ENCODE results near the gene TMPRSS6. TPM values are rescaled to one million over a fixed set of nuclear protein-coding genes. Genes with fewer than 3 reads are reported as not detected.

Gene TMPRSS6
- total and polyA plus RNA-seq, 2 donors (not counting 1 experiment from before 2014, with no cell fraction given) = 0.03 TPM; not detected in 1

- ChIA-PET CTCF (no interaction called here), POLR2A (no interaction called here)
- H4K20me1 ChIP-seq (ENCODE audit: control insufficient read depth, insufficient read depth, low read length, poor library complexity, severe bottlenecking) = no peaks in the 10 kb centered on the region
- H3K9me3 ChIP-seq (ENCODE audit: control extremely low read depth in 1 of 3, control insufficient read depth in 2 of 3, insufficient read depth in 1 of 3, low read length in 2 of 3) = no peaks in the 10 kb centered on the region
- no peak overlapping the region for H3K4me2 ChIP-seq (replicated peaks; ENCODE audit: low read depth, low read length, poor library complexity, severe bottlenecking)
- no peak for TF ChIP-seq CTCF (IDR thresholded peaks at IDR 0.05)
- no peak for TF ChIP-seq EZH2 (IDR thresholded peaks at IDR 0.05; ENCODE audit: borderline replicate concordance, insufficient read depth, low read depth, low read length, poor library complexity, severe bottlenecking)
- Mint-ChIP-seq H3K9me3 (ENCODE audit: insufficient read depth) (no peaks in the 10 kb centered on the region), H3K27ac (no peak overlapping the region), H3K27me3 (peaks cover 19% of the 10 kb centered on the region), H3K4me1 (no peaks in the 10 kb centered on the region), H3K4me3 (no peak overlapping the region)
- no peak overlapping the region for H3K9ac ChIP-seq (ENCODE audit: low read length)
- no peak overlapping the region for H2AFZ ChIP-seq (ENCODE audit: insufficient read depth, low read depth, low read length, poor library complexity, severe bottlenecking)
- intact Hi-C loops (cut with micrococcal nuclease) = no loop called here
- WGBS (ENCODE audit: insufficient coverage) = 9% methylated on average over 34 of the region's 36 CpGs
- DNase-seq (no peak), ATAC-seq (ENCODE audit: low read depth) (no peak)
- H3K27ac ChIP-seq (ENCODE audit: low read length in 2 of 2) = no peak overlapping the region
- H3K27me3 ChIP-seq (replicated peaks in 1 of 4; ENCODE audit: control extremely low read depth in 1 of 4, control insufficient read depth in 3 of 4, insufficient read depth in 4 of 4, low read length in 3 of 4) = peaks cover 0 to 40% (median 12%) of the 10 kb centered on the region in 4 experiments
- H3K4me3 ChIP-seq (ENCODE audit: control extremely low read depth in 1 of 5, extremely low read depth in 1 of 5, insufficient read depth in 1 of 5, low read depth in 2 of 5, low read length in 4 of 5) = no peak overlapping the region
- no peaks in the 10 kb centered on the region for H3K4me1 ChIP-seq (ENCODE audit: control insufficient read depth in 2 of 2, insufficient read depth in 2 of 2, low read length in 2 of 2)
- no peaks in the 10 kb centered on the region for H3K79me2 ChIP-seq (ENCODE audit: control insufficient read depth, insufficient read depth, low read length)
- no peaks in the 10 kb centered on the region for H3K36me3 ChIP-seq (replicated peaks in 1 of 2; ENCODE audit: control extremely low read depth in 1 of 2, control insufficient read depth in 1 of 2, extremely low read depth in 1 of 2, insufficient read depth in 2 of 2, low read length in 1 of 2)
Measured at GRCh38 chr22:37068859-37069258, 40.7 kb downstream of the TMPRSS6 start.

GRCh38 chr22:37067428-37067827 is 42.1 kb downstream of the TMPRSS6 start:
- H3K4me3 Mint-ChIP-seq = no peak overlapping the region
- Histone ChIP-seq H3K27ac (ENCODE audit: low read length in 2 of 2) (no peak overlapping the region), H3K4me1 (ENCODE audit: control insufficient read depth in 2 of 2, insufficient read depth in 2 of 2, low read length in 2 of 2) (no peaks in the 10 kb centered on the region), H3K9ac (ENCODE audit: low read length) (no peak overlapping the region), H3K9me3 (ENCODE audit: control extremely low read depth in 1 of 3, control insufficient read depth in 2 of 3, insufficient read depth in 1 of 3, low read length in 2 of 3) (no peaks in the 10 kb centered on the region), H2AFZ (ENCODE audit: insufficient read depth, low read depth, low read length, poor library complexity, severe bottlenecking) (no peak overlapping the region), H4K20me1 (ENCODE audit: control insufficient read depth, insufficient read depth, low read length, poor library complexity, severe bottlenecking) (no peaks in the 10 kb centered on the region), H3K4me3 (ENCODE audit: control extremely low read depth in 1 of 5, extremely low read depth in 1 of 5, insufficient read depth in 1 of 5, low read depth in 2 of 5, low read length in 4 of 5) (no peak overlapping the region), H3K79me2 (ENCODE audit: control insufficient read depth, insufficient read depth, low read length) (no peaks in the 10 kb centered on the region), H3K36me3 (replicated peaks in 1 of 2; ENCODE audit: control extremely low read depth in 1 of 2, control insufficient read depth in 1 of 2, extremely low read depth in 1 of 2, insufficient read depth in 2 of 2, low read length in 1 of 2) (no peaks in the 10 kb centered on the region), H3K27me3 (replicated peaks in 1 of 4; ENCODE audit: control extremely low read depth in 1 of 4, control insufficient read depth in 3 of 4, insufficient read depth in 4 of 4, low read length in 3 of 4) (peaks cover 0 to 40% (median 12%) of the 10 kb centered on the region in 4 experiments), H3K4me2 (replicated peaks; ENCODE audit: low read depth, low read length, poor library complexity, severe bottlenecking) (no peak overlapping the region)
- peaks cover 19% of the 10 kb centered on the region for H3K27me3 Mint-ChIP-seq
- CTCF ChIA-PET = no interaction called here
- H3K4me1 Mint-ChIP-seq = no peaks in the 10 kb centered on the region
- DNase-seq (no peak), ATAC-seq (ENCODE audit: low read depth) (no peak)
- POLR2A ChIA-PET = no interaction called here
- TF ChIP-seq CTCF (IDR thresholded peaks at IDR 0.05) (no peak), EZH2 (IDR thresholded peaks at IDR 0.05; ENCODE audit: borderline replicate concordance, insufficient read depth, low read depth, low read length, poor library complexity, severe bottlenecking) (no peak)
- H3K9me3 Mint-ChIP-seq (ENCODE audit: insufficient read depth) = no peaks in the 10 kb centered on the region
- WGBS (ENCODE audit: insufficient coverage) = 85% methylated on average over 5 of the region's 10 CpGs
- intact Hi-C loops (cut with micrococcal nuclease) = no loop called here
- H3K27ac Mint-ChIP-seq = no peak overlapping the region
